Stimulated activated CD4-positive, alpha-beta T cell treated with anti-CD3 and anti-CD28 coated beads, Interleukin-1b, Interleukin-23, amount 100 ng/mL, for 24 hours (primary cell): ENCODE results near the gene ZNF532.

Experiments
- DNase-seq, 4 experiments: peaks; one replicate each; pipeline ENCODE4 v3.0.0-alpha.2; 2020; ENCODE audit warnings: low read depth in 4 of 4, low spot score in 1 of 4

ZNF532 gene

DNA sequence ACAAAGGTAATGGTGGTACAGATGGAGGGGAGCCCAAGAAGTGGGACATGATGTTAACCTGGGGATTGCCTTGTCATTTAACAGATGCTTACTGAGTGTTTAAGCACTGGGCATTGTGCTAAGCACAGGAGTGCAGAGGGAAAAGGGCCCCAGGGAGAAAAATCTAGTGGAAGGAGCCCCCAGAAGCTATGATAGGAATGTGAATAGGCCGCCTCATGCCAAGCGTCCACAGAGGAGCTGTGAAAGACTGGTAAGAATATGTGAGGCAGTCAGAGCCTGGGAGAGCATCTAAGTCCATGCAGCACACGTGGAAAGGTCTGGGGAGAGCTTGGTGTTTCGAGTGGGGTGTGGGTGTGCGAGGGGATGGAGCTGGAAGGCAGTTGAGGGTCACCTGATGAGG lies 5.5 kb downstream of the ZNF532 start:
- DNase-seq = no peak

DNA sequence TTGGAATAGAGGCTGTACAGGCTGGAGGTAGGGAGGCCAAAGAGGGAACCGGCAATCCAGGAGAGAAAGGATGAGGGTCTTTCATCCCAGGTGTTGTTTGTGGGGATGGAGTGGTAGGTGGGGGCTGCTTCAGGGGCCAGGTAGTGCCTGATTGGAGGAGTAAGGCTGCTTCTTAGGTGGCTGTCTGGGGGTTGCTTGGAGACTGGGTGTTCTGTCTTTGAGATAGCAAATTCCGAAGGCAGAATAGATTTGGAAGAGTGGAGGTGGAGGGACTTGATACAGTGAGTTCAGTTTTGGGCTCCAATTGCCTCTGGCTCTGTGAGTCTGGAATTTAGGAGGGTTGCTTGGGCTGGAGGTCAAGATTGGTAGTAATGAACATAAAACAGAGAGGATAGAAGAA lies 5.9 kb downstream of the ZNF532 start:
- no peak for DNase-seq

DNA sequence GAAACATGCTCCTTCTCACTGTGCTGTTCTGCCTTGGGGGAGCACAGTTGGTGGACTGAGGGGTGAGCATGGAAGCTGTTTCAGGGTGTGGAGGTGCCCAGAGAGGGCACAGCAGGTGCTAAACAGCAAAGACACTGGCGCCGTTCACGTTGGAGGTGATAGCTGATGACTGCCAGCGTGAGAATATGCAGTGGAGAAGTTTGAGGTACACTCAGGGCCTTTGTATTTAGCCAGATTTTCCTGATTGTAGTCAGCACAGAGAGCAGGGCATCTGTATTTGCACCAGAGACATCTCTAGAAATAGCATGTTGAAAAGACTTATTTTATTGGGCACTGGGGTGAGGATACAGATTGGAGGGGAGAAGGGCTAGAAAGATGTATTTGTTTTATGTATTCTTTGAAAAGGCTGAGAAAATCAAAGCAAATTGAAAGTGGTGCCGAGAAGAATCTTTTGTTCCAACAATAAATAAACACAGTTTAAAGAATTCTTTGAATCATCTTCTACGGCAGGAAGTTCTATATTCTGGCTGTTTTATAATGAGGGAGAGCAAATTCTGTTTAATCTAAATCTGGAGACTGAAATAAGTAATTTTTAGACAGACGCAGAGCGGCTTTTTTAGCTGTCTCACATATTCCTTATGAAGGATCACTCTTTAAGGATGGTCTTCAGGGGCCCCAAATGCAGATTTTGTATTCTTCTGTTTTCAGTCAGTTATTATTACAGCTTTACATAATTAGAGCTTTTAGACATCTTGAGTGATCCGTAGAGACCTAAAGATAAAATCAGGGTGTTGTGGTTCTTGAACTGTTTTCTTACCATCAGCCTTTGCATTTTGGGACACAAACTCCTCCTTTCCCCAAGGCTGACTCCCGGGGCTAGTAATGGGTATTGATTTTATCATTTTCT lies 7.1 kb downstream of the ZNF532 start:
- no peak for DNase-seq

DNA sequence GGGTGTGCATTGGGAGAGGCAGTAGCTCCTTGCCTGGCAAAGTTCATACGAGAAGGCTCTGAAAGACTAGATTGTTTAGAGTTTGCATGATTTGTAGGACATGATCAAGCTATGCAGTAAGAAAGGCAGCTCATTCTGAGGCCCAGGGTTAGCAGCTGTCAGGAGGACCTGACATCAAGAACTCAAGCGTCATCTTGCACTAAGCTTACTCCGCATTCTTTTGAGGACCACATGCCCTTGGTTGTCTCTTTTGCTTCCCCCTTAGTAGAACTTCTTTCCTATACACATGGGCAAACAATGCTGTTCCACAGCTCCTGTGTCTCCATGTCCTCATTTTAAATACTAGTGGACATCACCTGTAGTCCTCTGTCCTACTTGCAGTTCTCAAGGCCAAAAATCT lies 14.0 kb downstream of the ZNF532 start:
- DNase-seq = no peak

DNA sequence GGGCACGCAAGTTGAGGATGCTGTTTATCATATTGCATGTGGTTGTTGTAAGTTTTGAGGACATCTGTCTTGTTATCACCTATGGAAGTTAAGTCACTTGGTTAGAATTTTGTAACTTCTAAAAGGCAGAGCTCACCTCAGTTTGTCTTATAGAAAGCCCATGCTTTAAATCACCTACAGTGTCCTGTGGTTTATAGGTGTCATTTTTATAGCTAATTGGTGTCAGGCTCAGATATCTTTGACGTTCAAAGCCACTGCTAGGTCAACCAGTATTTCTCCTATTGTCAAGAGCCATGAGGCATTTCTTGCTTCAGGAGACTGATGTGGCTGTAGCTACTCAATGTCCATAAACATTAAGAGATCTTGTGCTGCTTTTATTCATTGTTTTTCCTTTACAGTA lies 16.8 kb downstream of the ZNF532 start:
- DNase-seq = no peak

DNA sequence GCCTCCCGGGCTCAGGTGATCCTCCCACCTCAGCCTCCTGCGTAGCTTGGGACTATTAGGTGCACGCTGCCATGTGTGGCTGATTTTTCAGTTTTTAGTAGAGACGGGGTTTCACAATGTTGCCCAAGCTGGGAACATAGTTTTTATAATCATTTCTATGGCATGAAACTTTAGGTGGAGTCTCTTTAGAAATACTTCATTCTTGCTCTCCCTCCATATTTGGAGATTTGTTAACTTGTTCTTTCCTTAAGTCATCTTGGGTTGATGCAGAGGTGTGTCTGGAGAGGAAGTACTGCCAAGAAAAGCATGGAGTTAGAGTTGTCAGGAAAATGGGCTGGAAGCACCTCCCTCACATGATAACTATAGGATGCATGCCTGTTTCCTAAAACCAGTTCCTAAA lies 17.4 kb downstream of the ZNF532 start:
- no peak for DNase-seq

DNA sequence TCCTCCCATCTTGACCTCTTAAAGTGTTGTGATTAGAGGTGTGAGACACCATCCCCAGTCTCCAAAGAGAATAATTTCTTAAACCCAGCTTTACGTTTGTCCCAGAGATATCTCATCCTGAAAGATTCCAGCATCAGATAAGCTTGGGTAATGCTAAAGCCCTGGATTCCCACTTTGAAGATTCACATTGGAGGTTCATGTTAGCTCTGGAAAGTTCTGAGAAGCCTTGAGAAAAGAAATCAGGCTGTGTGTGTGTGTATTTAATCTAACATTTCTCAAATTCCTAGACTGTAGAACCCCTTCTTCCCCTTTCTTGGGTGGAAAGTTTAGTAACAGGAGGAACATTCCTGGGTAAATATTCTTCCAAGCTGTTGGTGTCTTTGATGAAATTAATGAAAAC lies 18.0 kb downstream of the ZNF532 start:
- DNase-seq = no peak

DNA sequence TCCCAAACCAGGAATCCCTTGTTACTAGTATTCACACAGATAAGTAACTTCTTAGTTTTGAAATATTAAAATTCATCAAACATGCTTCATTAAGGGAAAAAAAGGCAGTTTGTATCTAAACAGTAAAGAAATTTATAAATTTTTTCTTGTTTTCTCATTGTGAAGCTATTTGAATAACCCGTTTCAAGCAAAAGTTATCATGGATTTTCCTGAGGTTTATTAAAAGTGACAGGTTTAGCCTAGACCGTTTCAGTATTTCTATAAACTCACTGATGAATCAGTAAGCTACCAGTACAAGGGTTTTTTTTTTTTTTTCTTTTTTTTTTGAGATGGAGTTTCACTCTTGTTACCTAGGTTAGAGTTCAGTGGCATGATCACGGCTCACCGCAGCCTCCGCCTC lies 20.0 kb downstream of the ZNF532 start:
- DNase-seq = no peak

DNA sequence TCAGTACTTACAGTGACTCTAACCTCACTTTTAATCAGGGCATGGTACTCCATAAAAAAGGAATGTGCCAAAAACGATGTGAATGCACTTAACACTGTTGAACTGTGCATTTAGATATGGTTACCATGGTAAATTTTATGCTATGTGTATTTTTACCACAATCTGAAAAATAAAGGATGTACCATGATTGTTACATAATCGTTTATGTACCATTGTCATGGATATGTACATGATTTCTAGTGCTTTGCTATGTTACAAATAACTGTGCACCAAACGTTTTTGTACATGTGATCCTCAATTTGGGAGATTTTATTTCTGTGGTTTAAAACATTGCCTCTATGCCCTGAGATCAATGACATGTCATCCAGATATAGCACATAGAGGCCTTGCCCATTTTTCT lies 21.8 kb downstream of the ZNF532 start:
- no peak for DNase-seq

DNA sequence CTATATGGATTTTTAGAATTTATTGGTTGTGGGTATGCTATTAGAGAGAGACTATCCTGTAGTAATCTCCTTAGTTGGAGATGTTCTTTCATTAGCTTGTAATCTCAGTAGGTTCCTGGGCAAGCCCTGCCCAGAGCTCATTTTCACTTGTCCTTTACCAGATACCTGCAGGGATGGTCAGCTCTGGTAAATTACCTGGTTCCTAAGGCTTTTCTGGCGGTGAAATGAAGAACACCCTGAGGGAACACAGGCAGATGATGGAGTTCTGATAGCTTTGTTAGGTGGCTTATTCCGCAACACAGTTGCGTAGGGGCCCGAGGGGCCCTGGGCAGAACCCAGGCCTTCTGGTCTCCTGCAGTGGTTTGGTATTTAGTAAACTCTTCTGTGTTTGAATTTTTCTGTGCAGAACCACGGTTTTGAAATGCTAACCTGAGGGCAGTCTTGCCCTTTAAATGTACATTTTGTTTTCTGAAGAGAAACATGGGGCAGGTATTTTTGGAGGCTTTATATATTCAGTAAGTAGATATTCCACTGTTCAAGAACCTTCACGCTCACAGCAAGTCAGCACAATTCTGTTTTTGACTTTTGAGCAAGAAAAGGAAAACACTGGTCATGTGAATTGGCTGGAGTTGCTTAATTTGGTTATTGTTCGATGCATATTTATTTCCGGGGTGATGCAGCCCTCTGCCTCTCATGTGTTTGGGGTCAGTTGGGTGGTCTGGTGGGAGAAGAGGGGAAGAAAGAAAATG lies 22.4 kb downstream of the ZNF532 start:
- no peak for DNase-seq

DNA sequence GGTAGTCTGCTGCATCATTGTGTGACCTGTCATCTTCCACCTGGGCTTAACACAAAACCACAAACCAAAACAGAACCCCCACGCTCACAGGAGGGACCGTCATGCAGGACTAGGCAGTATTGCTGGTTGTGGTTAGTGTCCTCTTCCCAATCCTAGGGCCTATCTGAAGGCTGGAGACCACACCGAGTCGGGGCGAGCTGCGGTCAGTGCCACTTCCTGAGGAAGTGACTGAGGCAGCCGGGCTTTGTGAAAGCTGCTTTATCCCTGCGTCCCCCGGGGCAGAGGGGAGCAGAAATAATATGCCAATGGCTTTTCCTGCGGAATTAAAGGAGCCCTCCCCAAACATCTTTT lies 22.9 kb downstream of the ZNF532 start:
- DNase-seq = no peak

DNA sequence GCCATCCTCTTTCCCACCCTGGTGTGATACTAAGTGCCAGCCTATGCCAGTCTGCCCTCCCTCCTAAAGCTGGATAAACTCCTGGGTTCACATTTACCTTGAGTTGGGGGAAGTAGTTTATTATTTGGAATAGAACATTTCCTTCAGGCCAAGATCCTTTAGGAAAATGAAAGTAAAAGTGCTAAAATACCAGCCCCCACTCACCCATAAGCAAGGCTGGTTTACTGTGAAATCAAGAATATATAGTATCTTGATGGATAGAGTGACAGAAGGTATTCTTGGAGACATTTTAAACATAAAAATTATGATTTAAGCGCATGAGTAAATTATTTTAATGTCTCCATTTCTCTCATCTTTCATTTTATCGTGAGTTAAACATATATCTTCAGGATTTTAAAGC lies 27.1 kb downstream of the ZNF532 start:
- no peak for DNase-seq

DNA sequence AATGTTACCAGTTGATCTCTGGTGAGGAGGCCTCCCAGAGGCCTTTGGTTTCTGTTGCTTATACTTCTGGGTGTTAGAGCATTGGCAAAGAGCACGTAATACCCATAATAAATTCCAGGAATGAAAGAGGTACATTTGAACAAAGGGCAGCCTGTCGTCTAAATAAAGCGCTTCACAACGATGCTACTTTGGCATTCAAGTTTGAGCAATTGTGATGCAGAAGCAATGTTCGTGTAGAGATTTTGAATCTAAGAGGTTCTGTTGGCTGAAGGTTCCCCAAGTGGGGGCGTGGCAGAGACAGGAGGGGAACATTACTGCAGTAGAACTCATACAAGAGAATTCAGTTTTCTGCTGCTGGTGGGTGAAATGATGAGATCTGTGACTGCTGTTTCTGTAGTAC lies 27.8 kb downstream of the ZNF532 start:
- no peak for DNase-seq

DNA sequence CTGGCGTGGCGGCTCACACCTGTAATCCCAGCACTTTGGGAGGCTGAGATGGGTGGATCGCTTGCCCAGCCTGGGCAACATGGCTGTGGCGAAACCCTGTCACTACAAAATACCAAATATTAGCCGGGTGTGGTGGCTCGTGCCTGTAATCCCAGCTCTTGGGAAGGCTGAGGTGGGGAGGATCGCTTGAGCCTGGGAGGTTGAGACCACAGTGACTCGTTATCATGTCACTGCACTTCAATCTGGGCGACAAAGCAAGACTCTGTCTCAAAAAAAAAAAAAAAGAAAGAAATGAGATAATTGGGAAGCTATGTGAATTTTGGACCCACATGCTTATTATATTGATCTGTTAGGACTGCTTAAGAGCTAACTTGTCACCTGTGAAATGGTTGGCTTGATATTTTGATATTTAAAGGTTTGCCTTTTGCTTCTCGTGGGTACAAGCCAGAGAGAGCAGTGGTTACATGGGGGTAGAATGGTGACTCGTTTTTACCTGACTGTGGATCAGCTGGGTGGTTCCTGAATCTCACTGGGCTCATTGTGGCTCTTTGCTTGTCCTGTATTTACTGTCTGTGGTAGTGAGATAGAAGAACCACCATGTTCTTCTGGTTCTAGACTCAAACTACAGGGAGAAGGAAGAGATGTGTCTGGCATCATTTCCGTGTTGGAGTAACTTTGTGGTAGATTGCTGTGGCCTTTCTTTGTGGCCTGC lies 28.9 kb downstream of the ZNF532 start:
- DNase-seq = no peak

DNA sequence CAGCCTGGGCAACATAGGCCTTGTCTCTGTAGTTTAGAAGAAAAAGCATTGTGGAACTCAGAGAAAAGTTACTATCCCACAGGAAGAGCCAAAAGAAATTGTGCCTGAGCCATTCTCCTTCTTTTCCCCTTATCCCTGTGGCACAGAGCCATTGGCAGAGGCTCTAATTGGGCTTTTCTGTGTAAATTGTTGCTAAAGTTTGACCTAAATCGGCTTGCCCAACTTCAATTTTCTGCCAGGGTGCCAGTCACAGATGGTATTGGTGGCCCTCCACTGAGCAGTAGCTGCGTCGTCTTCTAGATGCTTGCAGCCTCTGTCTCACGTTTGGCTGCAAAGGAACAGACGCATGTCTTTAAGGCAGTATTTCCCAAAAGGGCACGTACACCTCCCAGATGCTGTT lies 30.3 kb downstream of the ZNF532 start:
- DNase-seq = no peak

DNA sequence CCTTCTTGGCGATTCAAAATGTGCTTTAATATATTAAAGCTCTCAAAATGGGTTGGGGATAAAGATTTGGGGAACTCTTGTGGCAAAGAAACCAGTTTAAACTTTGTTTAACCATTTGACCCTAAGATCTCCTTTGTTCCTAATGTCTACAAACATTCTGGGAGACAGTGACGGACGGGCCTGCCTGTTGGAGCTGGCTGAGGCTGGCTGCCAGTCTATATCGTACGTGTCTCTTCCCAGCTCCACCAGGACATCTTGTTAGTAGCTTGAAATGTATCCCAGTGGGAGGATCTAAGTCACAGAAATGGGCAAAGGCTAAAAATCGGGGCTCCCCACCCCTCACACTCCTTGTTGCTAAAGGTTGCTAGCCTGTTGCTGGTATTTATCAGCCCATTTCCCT lies 30.7 kb downstream of the ZNF532 start:
- no peak for DNase-seq

DNA sequence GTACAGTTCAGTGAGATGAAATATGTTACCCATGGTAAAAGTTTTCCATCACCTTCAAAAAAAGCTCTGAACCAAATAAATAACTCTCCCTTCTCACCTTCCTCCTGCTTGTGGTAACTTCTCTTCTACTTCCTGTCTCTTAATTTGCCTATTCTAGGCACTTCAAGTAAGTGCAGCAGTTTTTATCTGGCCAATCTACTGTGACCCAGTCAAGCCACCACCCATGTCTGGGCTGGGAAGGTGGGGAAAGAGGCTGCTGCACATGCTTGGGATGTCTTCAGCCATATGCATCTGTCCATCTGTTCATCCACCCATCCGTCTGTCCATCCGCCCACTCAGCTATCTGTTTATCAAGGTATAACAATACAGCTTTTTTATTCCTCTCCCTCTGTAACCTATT lies 31.6 kb downstream of the ZNF532 start:
- DNase-seq = no peak

DNA sequence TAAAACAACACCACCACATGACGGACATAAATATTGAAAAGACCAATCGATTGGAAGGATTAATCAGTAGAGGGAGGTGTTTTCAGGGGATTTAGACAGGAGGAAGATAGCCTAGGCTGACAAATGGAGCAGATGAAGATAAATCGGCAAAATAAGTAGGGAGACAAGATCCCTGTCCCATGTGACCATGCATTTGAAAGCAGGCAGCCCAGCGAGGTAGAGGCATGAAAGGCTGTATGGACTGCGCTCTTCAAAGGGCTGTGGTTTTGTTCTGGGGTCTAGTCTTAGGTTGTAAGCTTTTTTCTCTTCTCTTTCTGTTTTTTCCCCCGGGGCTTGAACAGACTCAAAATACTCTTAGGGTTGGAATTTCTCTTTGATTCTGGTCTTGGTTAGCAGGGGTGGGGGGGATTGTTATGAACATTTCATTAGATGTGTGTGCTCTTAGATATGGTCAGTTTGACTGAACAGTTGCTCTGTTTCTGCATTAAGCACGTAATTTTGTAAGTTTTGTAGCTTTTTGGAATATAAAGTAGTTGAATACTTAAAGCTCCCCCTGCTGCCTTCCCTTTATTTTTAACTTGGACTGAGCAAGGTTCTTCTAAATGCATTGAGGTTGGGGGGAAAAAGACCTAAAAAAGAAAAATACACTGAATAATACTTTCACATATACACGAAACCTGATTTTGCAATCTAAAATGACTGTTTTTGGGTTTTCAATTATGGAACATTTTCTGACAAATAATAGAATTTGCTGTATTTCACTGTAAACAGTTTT lies 32.2 kb downstream of the ZNF532 start:
- DNase-seq = no peak

DNA sequence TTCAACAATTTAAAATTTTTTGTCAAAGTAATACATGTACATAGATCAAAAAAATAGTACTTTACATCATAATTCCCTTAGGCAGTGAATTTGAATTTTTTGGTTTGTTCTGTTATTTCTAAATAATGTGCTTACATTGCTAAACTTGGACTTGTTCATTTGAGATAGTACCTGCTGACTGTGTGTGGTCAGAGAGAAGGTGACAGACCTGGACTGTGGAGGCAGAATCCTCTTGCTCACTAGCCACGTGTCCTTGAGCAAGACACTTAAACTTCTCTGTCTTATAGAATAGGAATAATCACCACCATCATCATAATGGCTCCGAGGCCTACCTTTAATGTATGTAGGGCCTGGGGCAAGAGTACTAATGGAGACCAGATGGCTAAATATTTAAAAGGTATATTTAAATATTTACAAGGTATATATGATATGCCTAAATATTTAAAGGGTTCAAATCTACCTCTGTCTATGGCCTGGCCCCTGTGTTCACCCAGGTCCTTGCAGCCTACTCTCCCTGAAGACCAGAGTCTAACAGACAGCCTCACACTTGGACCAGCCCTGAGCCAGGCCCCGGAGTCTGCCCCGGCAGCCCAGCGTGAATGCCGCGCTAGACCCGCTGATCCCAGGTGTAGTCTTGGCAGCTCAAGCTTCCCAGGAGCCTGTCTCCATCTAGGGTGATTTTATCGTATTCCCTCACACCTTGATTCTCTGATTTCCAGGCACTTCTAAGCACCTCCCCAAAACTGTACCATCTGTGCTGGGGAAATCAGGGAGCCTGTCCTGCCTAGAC lies 33.5 kb downstream of the ZNF532 start:
- DNase-seq = no peak

DNA sequence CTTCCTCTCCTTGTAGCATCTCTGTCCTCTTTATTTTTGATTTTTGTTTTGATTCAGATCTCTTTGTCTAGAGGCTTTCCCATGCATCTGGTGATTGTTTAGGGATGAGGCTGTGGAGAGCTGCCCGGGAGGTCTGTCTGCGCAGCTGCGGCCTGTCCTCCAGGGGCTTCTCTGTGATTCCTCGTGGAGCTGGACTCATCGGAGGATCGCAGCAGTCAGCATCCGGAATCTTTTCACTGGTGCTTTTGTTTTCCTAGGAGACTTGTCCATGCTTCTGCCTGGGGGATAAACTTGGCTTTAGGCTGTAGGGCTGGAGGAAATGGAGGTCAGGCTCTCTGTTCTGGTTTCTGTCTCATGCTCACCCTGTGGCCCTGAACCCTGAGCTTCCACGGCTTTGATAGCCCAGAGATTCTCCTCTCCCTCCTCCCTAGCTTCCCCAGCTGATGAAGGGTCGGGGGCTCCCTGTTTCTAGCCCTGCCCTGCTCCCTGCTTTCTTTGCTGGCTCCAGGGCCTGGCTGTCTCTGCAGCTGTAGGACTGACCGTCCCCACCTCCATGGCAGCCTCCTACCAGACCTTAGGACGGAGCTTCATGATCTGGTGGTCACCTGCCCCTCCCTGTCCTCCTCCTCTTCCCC lies 35.5 kb downstream of the ZNF532 start:
- no peak for DNase-seq
